HG02870 (cell line): Measurements from ENCODE around the gene FARP2.
"Not testable (repeated sequence)": the region's sequence is repeated elsewhere in the genome, so short reads cannot be mapped to it uniquely, and the experiment has no call there.

ENCODE experiments used
- ATAC-seq: cut with Tn5 transposase; IDR thresholded peaks from one replicate; pipeline ENCODE4 v1.9.1; 2021; ENCODE audit warnings: mild to moderate bottlenecking, moderate library complexity; ENCODE audit not compliant: unreplicated experiment

Gene FARP2

GRCh38 chr2:241445426-241445825 lies 89.3 kb downstream of the FARP2 start:
- no peak for ATAC-seq

DNA sequence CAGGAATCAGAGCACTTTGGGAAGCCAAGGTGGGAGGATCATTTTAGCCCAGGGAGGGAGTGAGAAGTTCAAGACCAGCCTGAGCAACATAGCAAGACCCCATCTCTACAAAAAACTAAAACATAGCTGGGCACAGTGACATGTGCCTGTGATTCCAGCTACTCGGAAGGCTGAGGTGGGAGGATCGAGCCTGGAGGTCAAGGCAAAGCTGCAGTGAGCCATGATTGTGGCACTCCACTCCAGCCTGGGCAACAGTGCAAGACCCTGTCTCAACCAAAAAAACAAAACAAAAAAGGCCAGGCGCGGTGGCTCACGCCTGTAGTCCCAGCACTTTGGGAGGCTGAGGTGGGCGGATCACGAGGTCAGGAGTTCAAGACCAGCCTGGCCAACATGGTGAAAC lies 94.0 kb downstream of the FARP2 start:
- not testable (repeated sequence) for ATAC-seq

GRCh38 chr2:241451840-241452506 lies 95.9 kb downstream of the FARP2 start:
- no peak for ATAC-seq

DNA sequence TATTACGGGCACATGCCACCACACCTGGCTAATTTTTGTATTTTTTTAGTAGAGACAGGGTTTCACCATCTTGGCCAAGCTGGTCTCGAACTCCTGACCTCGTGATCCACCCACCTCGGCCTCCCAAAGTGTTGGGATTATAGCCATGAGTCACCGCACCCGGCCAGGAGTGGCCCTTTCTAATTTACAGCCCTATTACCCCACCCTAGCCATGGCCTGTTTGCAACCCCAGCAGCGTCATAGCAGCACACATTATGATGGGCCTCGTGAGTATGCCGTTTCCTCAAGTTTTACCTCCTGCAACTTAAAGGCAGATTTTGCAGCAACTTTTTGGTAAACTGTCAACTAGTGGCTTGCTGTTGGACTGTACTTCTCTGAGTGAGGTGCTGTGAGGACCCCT lies 97.8 kb downstream of the FARP2 start:
- ATAC-seq: not testable (repeated sequence)

- no peak for ATAC-seq
Measured at GRCh38 chr2:241454837-241455485, 98.9 kb downstream of the FARP2 start.

- no peak for ATAC-seq
Measured at GRCh38 chr2:241456546-241456945, 100.5 kb downstream of the FARP2 start.

GRCh38 chr2:241458687-241459086 lies 102.6 kb downstream of the FARP2 start:
- no peak for ATAC-seq

DNA sequence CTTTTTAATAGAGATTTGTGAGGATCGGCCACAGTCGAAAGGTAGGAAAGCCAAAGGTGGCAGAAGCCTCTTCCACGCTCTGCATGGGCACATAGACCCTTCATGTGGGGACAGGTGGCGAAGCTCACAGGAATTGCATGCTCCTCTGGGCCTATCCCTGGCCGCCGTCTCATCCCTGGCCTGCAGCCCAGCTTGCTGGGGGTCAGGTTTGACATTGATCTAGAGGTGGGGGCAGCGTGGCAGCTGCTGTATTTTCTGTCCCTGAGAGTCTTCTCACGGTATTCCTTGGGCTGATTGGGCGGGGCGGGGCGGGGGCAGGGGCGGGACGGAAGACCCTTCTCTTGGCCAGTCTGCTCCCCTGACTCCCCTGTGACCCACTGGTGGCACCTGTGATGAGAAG lies 103.4 kb downstream of the FARP2 start:
- ATAC-seq: no peak

DNA sequence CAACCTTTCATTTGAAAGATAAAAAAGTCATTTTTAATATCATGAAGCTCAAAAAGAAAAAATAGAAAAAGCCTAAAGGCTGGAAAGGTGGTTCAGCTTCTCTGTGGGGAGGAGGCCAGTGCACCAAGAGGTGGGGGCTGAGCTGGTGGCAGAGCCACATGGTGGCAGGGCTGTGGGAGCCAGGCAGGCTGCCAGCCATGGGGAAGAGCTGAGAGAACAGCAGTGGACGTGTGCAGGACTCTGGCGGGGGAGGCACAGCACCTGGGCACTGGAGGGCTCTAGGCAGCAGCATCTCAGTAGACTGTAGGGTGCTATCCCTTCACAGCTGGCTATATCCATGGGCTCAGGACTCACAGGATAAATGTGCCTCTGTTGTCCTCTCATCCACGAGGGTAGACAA lies 104.5 kb downstream of the FARP2 start:
- no peak for ATAC-seq

DNA sequence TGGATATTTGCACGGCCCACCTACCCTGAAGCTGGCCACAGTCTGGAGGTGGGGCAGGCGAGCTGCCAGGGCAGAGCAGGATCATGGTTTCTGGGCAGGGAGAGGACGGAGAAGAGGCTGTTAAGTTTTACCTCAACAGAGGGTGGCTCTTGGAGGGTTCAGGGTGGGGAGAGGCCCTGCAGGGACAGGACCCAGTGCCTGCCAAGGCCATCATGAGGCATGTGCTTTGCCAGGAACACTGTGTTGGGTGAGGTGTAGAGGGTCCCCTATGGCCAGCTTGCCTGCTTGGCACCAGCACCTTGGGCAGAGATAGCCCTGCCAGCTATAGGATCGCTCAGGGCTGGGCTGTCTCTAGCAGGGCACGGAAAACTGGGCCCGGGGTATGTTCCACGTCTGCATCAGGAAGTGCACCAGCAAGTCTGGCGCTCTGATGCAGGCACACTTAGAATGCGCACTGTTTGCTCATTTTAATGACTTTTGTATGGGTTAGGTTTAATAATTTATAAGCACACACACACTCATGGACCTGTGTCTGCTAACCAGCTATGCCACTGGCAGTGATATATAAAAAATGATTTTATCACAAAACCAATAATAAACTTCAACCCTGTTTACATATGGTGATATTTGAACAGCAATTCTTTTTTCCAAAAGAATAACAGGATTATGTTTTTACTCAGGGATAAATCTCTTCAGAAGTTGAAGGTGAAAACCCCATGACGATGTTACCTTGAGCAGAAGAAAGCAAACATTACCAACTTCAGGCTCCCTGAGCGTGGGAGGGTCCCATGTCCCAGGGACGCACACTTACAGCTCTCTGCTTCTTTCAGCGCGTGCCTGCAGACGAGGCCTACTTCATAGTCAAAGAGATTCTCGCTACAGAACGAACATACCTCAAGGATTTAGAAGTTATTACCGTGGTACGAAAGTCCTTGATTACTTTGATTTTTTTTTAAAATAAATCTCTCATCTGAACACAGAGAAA lies 105.9 kb downstream of the FARP2 start:
- no peak for ATAC-seq

DNA sequence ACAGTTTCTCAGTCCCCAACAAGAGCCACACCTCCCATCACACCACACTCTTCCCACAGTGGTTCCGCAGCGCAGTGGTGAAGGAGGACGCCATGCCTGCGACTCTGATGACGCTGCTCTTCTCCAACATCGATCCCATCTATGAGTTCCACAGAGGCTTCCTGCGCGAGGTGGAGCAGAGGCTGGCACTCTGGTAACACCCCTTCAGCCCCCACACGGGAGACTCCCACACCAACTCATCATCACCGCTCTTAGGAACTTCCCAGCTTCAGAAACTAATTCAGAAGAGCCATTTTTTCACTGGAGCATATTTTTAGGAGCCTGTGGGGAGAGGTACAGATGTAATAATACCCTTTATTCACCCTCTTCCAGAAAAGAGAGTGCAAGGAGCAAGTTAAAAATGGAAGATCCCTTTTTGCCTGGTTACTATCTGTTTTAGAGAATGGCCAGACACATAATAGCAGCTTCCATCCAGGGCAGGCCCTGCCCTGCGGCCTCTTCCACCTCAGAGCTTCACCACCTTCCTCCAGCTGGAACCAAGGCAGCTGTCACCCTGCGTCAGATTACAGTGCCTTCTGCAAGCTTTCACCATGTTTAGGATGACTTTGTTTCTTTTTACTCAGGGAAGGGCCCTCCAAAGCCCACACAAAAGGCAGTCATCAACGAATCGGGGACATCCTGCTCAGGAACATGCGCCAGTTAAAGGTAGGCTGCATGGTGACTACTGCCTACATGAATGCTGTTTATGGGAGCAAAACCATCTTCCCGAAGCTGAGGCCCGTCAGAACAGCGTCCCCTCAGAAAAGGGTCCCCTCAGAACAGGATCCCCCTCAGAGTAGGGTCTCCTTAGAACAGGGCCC lies 107.4 kb downstream of the FARP2 start:
- ATAC-seq: no peak

GRCh38 chr2:241465543-241465942 lies 109.5 kb downstream of the FARP2 start:
- ATAC-seq: no peak

DNA sequence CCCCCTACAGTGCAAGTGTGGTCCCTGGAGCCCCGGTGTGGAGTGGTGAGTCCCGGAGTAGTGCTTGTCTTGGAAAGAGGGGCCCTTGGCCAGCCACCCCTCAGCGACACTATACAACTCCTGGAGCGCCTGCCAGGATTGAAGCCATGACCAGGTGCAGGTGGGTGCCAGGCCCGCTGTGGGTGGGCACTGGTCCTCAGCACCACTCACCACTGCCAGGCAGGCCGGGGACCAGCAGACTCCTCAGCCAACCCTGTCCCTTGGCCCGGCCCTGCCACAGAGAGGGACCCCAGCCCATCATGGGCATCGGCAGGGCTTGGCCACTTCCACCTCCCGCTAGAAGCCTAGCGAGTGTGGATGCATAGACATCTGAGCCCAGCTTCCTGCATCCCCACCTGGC lies 110.1 kb downstream of the FARP2 start:
- ATAC-seq: no peak

DNA sequence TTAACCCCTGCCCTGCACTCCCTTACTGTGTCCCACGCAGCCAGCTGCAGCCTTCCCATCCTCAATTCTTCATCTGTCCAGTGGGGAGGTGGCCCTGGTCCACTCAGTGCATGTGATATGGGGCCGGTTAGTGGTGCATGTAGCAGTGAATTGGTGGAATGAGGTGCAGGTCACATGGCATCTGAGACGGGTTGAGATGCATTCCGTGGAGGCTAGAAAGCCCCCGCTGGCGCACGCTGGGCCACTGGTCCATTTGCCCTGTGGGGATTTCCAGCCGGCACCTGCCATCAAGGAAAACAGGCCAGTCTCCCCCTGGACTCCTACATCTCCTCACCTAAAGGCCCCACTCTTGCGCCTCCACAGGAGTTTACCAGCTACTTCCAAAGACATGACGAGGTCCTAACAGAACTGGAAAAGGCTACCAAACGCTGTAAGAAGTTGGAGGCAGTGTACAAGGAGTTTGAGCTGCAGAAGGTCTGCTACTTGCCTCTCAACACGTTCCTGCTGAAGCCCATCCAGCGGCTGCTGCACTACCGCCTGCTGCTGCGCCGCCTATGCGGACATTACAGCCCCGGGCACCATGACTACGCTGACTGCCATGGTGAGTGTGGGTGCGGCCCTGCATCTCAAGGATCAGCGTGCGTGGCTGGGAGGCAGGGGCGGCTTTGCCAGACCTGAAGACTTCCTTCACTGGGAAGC lies 111.8 kb downstream of the FARP2 start:
- ATAC-seq: no peak

- no peak for ATAC-seq
Measured at GRCh38 chr2:241468476-241468781, 112.3 kb downstream of the FARP2 start.

GRCh38 chr2:241469746-241470145 lies 113.7 kb downstream of the FARP2 start:
- no peak for ATAC-seq

- ATAC-seq: no peak
Measured at GRCh38 chr2:241473399-241473798, 117.3 kb downstream of the FARP2 start.

- ATAC-seq: no peak
Measured at GRCh38 chr2:241475267-241475666, 119.2 kb downstream of the FARP2 start.

DNA sequence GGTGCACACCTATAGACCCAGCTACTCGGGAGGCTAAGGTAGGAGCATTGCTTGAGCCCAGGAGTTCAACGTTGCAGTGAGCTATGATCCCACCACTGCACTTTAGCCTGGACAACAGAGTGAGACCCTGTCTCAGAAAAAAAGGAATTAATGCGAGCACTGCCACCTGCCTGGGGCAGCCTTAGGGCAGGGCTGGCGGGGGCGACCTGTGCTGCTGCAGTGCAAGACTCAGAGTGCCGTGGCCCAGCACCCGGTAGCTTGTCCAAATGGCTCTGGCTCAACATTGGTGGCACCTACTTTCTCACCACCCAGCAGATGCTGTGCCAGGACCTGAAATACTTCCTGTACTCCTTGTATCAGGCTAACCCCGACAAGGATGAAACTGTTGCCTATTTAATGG lies 122.1 kb downstream of the FARP2 start:
- ATAC-seq: no peak
